ENCODE data around the gene LRRC23.
"Not testable (repeated sequence)": the region's sequence is repeated elsewhere in the genome, so short reads cannot be mapped to it uniquely, and the experiment has no call there.

The LRRC23 gene

DNA sequence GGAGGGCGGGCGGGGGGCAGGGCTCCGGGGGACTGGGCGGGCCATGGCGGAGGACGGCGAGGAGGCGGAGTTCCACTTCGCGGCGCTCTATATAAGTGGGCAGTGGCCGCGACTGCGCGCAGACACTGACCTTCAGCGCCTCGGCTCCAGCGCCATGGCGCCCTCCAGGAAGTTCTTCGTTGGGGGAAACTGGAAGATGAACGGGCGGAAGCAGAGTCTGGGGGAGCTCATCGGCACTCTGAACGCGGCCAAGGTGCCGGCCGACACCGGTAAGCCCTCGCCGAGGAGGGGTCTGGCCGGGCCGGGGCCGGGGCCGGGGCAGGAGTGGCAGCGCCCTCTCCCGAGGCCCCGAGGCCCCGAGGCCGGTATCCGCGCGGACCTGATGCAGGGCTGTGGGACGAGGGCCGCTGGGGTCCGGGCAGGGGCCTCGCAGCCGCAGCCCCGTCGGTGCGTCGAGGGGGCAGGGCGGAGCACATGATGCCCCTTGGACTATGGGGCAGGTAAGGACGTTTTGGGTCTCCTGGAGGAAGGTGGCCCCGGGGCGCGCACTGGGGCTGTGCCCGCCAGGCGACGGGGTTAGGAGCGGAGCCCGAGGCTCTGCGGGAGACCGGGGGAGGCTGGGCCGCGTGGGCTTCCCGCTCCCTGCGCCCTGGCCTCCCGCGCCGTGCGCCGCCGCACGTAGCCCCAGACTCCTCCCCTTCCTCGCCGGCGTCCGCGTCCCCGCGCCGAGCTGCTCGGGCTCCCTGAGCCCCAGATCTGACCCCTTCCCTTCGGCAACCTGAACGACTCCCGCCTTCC lies 37.0 kb upstream of the LRRC23 start, which contains the start of gene TPI1:
TSS of gene TPI1 (plus strand) at position 119 of the 798 bp plus-strand sequence. CDS start at position 155, 36 bp downstream.
- Mint-ChIP-seq H3K36me3 (ENCODE audit: low read depth) (peaks cover 50% of the 10 kb centered on the region), H3K9me3 (no peaks in the 10 kb centered on the region), H3K27ac (peak within 1 kb of the TSS; percentile 84 to 93 (median 91)), H3K4me1 (peaks cover 37% of the 10 kb centered on the region), H3K4me3 (peak within 1 kb of the TSS; percentile 93 to 97 (median 96)), H3K27me3 (ENCODE audit: low read depth) (peaks cover 7% of the 10 kb centered on the region)
- TF ChIP-seq, protein P1, sequence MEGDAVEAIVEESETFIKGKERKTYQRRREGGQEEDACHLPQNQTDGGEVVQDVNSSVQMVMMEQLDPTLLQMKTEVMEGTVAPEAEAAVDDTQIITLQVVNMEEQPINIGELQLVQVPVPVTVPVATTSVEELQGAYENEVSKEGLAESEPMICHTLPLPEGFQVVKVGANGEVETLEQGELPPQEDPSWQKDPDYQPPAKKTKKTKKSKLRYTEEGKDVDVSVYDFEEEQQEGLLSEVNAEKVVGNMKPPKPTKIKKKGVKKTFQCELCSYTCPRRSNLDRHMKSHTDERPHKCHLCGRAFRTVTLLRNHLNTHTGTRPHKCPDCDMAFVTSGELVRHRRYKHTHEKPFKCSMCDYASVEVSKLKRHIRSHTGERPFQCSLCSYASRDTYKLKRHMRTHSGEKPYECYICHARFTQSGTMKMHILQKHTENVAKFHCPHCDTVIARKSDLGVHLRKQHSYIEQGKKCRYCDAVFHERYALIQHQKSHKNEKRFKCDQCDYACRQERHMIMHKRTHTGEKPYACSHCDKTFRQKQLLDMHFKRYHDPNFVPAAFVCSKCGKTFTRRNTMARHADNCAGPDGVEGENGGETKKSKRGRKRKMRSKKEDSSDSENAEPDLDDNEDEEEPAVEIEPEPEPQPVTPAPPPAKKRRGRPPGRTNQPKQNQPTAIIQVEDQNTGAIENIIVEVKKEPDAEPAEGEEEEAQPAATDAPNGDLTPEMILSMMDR (IDR thresholded peaks at IDR 0.05; ENCODE audit: unreplicated experiment in 3 of 3) = no peak

DNA sequence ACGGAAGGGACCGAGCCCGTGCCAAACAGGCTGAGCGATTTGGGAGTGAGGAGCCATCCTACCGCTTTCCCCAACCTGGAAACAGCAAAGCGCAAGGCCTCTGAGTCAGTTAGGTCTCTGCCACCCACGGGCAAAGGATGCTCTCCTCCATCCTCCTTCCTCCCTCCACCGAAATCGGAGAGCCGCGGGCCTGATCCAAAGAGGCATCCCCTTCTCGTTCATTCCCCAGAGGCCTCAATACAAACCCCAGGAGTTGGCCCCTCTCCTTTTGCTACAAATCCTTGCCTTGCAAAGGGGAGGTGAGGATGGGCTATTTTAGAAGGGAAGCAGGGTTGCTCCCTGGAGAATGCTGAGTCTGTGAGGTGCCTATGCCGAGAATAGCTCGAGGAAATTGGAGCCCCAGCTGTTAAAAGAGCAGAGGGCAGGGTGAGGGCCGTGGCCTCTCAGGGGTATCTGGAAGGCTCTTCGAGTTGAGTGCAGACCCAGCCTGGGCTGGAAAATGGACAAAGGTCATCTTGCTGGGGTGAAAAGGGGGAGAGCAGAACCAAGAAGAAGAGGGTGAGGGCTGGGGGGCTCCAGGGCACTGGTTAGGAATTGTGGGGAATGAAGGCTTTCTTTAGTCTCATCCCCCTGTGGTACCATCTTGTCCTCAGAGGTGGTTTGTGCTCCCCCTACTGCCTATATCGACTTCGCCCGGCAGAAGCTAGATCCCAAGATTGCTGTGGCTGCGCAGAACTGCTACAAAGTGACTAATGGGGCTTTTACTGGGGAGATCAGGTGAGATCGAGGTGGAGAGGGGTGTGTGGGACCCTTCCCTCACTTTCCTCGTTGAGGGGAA lies 36.2 kb upstream of the LRRC23 start:
- H3K4me1 Mint-ChIP-seq = peaks cover 37% of the 10 kb centered on the region
- H3K27me3 Mint-ChIP-seq (ENCODE audit: low read depth) = peaks cover 7% of the 10 kb centered on the region
- H3K4me3 Mint-ChIP-seq = peak overlapping the region; percentile 93 to 95 (median 94)
- peaks cover 46% of the 10 kb centered on the region for H3K36me3 Mint-ChIP-seq (ENCODE audit: low read depth)
- H3K27ac Mint-ChIP-seq = peak overlapping the region; percentile 84 to 89 (median 89)
- H3K9me3 Mint-ChIP-seq = no peaks in the 10 kb centered on the region
- TF ChIP-seq, protein P1 (IDR thresholded peaks at IDR 0.05; ENCODE audit: unreplicated experiment in 3 of 3) = no peak

DNA sequence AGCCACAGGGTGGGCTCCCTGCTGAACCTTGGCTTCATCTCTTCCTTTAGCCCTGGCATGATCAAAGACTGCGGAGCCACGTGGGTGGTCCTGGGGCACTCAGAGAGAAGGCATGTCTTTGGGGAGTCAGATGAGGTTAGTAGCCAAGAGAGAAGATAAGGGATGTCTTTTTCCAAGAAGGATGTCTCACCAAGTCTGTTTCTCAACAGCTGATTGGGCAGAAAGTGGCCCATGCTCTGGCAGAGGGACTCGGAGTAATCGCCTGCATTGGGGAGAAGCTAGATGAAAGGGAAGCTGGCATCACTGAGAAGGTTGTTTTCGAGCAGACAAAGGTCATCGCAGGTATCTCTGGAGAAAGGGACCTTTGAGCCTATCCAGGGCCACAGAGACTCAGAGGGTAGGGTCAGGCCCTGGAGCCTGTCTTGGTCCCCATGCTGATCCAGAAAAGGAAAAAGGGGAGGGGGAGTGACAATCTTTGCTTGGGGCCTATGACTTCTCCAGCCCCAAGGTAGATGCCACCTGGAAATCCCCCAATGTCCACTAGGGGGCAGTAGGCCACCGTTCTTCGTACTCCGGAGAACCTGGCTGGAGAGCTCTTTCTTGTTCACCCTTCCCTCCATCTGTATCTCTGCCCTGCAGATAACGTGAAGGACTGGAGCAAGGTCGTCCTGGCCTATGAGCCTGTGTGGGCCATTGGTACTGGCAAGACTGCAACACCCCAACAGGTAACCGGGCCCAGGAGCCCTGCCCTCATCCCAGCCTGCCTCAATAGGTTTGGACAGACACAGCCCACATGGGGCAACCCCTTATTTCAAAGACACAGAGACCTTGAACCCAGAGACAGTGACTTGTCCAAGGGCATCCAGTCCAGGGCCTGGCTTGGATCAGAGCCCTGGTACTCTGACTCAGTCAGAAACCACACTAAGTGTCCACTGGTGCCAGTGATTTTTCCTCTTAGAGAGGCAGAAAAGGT lies 35.3 kb upstream of the LRRC23 start:
- Mint-ChIP-seq H3K9me3 (no peaks in the 10 kb centered on the region), H3K27ac (peak overlapping the region; percentile 84 to 89 (median 89)), H3K4me3 (peak overlapping the region; percentile 93 to 95 (median 94)), H3K4me1 (peaks cover 42% of the 10 kb centered on the region), H3K27me3 (ENCODE audit: low read depth) (peaks cover 7% of the 10 kb centered on the region), H3K36me3 (ENCODE audit: low read depth) (peaks cover 42% of the 10 kb centered on the region)
- TF ChIP-seq, protein P1 (IDR thresholded peaks at IDR 0.05; ENCODE audit: unreplicated experiment in 3 of 3) = peak; percentile 89 to 93 (median 90)

DNA sequence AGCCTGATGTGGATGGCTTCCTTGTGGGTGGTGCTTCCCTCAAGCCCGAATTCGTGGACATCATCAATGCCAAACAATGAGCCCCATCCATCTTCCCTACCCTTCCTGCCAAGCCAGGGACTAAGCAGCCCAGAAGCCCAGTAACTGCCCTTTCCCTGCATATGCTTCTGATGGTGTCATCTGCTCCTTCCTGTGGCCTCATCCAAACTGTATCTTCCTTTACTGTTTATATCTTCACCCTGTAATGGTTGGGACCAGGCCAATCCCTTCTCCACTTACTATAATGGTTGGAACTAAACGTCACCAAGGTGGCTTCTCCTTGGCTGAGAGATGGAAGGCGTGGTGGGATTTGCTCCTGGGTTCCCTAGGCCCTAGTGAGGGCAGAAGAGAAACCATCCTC lies 34.3 kb upstream of the LRRC23 start:
- peaks cover 42% of the 10 kb centered on the region for H3K4me1 Mint-ChIP-seq
- H3K27ac Mint-ChIP-seq; H3K9me3 Mint-ChIP-seq; H3K27me3 Mint-ChIP-seq (ENCODE audit: low read depth): not testable (repeated sequence)
- H3K4me3 Mint-ChIP-seq = peak overlapping the region; percentile 70 to 95 (median 94)
- peaks cover 32% of the 10 kb centered on the region for H3K36me3 Mint-ChIP-seq (ENCODE audit: low read depth)

DNA sequence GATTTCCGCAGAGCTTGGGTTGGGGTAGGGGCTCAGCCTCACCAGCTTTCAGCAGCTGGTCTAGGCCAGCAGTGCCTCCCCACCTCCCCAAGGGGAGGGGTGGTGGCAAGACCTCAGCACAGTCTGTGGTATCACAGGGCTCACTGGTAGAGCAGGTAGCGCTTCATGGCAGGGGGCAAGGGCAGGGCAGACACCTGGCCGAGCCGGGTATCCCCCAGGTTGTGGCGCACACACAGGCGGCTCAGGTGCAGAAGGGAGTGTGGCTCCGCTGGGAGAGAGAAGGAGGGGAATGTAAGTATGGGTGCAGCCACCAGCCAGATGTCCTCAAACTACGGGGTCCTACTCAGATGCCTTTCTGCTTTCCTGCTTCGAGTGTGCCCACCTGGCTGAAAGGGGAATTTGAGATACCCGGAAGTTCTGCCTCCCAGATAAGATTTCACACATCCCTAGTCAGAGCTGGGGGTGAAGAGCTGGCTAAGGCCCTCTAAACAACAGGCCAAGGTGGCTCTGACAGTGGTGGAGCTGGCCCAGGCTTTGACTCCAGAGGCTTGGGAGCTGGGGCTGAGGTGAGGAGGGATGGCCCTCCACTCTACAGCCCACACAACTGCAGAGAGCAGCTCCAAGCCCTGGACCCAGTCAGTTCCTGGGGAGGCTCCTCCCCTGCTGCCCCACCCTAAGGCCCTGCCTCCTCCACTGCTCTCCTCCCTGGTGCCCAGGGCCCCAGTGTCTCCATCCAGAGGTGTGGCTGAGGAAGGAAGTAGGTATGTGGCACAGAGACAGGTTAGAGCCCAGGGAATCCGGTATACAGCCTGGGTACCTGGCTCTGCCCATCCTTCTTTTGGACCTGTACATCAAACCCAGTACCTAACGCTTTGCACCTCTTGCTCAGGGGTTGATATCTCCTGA lies 33.3 kb upstream of the LRRC23 start:
- H3K4me1 Mint-ChIP-seq = peaks cover 40% of the 10 kb centered on the region
- H3K4me3 Mint-ChIP-seq = peak overlapping the region; percentile 87 to 95 (median 95)
- TF ChIP-seq, protein P1 (IDR thresholded peaks at IDR 0.05; ENCODE audit: unreplicated experiment in 3 of 3) = no peak
- peak overlapping the region in 2 of 3 experiments; percentile 25 to 74 for H3K27ac Mint-ChIP-seq
- peaks cover 29% of the 10 kb centered on the region for H3K36me3 Mint-ChIP-seq (ENCODE audit: low read depth)
- peaks cover 7% of the 10 kb centered on the region for H3K27me3 Mint-ChIP-seq (ENCODE audit: low read depth)
- no peaks in the 10 kb centered on the region for H3K9me3 Mint-ChIP-seq

Measured in nephron (organoid).